SIG-M5 treated with dmso at 0.1 percent for 504 hours (cell line): ENCODE results near the gene HHIPL1.
"Not testable (repeated sequence)": the region's sequence is repeated elsewhere in the genome, so short reads cannot be mapped to it uniquely, and the experiment has no call there.

ENCODE experiments used
- DNase-seq: peaks from one replicate; lab custom pipeline; 2025; ENCODE audit not compliant: unreplicated experiment; lab: John Stamatoyannopoulos, UW

The HHIPL1 gene

DNA sequence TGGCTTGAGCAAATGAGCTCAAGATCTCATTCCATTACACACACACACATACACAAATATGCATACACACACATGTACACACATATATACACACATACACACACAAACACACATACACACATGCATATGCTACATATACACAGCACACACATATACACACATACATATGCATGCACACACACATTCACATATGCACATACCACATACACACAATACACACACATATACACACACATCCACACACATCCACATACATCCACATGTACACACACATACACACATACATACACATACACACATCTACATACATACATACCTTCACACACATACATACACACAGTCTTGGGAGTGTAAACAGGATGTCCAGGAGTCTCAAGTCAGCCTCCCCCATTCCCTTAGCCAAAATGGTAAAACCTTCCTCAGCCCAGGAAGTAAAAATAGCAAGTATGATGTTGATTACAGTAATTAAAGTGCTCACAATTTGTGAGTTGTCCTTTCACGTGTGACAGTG, 12.8 kb downstream of the HHIPL1 start:
- no peak for DNase-seq

DNA sequence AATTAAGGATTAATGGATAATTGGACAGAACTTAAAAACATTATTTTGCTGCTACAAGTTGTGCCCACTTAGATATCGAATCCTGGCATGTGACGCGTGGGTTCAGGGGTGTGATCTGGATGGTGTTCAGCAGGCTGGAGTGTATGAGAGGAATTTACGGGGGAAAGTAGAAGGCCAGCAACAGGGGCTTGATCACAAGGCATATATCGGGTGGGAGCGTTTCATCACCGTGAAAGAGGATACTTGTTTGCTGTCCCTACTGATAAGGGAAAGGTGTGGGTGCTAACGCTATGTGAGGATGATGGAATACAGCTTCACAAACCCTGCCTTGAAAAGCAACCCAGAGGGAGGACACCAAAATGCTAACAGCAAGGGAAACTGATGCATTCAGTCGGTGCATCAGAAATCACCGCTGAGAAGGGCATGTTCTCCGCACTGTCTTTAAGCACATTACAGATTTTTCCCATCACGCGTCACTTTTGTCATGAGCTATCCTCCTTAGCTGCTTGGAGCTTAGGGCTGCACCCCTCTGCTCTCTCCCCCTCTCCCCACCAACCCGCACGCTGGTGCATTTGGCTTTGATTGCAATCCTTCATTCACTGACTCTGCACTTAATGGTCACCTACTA, 13.4 kb downstream of the HHIPL1 start:
- DNase-seq, result no peak

DNA sequence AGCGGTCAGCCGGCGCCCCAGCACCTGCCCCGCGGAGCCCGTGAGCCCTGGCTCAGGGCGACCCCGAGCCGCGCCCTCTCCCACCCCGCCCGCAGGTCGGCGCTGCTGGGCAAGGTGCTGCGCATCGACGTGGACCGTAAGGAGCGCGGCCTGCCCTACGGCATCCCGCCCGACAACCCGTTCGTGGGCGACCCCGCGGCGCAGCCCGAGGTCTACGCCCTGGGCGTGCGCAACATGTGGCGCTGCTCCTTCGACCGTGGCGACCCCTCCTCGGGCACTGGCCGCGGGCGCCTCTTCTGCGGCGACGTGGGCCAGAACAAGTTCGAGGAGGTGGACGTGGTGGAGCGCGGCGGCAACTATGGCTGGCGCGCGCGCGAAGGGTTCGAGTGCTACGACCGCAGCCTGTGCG, 14.4 kb downstream of the HHIPL1 start:
- no peak for DNase-seq

DNA sequence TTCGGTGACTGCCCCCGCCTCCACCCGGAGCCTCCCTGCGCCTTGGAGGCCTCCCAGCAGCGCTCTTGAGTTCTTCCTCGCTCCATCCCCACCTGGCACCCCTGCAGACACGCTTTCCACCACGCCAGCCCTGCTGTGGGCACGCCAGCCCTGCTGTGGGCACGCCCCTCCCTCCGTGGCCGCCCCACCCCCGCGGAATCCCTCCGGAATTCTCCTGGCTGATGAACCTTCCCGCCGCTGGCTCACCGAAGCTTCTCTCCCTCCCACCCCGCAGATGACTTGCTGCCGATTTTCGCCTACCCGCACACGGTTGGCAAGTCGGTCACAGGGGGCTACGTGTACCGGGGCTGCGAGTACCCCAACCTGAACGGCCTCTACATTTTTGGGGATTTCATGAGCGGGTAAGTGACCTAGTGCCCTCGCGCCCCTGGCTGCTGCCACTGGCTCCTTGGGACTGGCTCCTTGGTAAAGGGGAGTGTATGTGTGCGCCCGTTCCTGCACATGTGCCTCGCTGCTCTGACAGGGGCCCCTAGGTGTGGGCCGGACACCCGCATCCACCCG, 15.2 kb downstream of the HHIPL1 start:
- no peak for DNase-seq

DNA sequence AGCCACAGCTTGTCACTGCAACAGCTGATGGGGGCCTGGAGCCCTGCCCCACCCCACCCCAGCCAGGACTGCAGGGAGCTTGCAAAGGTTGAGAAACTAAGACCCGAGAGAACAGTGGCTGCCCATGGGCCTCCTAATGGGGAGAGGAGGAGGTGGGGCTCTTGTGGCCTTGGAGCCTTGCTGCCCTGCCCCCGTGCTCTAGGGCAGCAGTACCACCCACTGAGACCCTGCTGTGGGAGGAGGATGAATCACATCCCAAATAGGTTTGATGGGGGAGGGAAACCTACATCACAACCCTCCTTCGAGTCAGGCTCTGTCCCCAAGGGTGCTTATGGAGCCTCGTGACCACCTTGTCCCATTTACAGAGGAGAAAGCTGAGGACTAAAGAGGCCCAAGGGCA, 15.9 kb downstream of the HHIPL1 start:
- no peak for DNase-seq

DNA sequence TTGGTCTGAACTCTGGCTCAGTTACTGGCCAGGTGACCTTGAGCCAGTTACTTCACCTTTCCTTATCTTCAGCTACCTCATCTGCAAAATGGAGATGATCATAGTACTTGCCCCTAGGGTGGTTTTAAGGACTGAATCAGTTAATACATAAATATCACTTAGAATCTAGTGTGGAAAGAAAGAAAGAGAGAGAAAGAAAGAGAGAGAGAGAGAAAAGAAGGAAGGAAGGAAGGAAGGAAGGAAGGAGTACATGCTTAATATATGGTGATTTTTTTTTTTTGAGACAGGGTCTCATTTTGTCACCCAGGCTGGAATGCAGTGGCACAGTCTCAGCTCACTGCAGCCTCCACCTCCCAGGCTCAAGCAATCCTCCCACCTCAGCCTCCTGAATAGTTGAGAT, 16.3 kb downstream of the HHIPL1 start:
- not testable (repeated sequence) for DNase-seq

DNA sequence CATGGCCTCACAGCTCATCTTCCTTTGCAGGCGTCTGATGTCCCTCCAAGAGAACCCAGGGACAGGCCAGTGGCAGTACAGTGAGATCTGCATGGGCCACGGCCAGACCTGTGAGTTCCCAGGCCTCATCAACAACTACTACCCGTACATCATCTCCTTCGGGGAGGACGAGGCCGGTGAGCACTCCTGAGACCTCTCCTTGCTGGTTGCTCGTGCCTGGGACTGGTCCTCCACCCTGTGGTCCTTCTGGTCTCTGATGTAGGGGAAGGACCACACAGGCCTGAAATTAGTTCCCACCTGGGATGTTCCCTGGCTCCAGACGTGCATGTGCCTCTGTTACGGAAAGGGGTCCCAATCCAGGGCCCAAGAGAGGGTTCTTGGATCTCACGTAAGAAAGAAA, 17.9 kb downstream of the HHIPL1 start:
- no peak for DNase-seq

DNA sequence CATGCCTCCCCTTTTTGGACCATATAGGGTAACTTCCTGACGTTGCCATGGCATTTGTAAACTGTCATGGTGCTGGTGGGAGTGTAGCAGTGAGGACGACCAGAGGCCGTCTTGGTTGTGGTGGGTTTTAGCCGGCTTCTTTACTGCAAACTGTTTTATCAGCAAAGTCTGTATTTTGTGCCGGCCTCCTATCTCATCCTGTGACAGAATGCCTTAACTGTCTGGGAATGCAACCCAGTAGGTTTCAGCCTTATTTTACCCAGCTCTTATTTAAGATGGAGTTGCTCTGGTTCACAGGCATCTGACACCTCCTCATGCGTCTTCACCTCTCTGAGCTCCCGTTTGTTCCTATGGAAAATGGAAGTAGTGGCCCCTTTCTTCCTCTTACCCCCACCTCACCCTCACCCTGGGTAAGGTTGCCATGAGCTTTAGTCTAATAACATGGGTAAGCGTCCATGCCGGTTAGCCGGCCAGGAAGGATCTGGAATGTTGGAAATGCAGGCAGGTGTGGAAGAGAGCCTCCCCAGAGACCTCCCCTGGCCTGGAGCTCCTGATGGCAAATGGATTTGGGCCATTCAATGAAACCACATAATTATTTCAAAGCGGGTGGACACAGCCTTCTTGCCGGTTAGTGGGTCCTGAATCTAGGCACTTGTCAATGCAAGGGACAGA, 18.6 kb downstream of the HHIPL1 start:
- DNase-seq, result no peak

DNA sequence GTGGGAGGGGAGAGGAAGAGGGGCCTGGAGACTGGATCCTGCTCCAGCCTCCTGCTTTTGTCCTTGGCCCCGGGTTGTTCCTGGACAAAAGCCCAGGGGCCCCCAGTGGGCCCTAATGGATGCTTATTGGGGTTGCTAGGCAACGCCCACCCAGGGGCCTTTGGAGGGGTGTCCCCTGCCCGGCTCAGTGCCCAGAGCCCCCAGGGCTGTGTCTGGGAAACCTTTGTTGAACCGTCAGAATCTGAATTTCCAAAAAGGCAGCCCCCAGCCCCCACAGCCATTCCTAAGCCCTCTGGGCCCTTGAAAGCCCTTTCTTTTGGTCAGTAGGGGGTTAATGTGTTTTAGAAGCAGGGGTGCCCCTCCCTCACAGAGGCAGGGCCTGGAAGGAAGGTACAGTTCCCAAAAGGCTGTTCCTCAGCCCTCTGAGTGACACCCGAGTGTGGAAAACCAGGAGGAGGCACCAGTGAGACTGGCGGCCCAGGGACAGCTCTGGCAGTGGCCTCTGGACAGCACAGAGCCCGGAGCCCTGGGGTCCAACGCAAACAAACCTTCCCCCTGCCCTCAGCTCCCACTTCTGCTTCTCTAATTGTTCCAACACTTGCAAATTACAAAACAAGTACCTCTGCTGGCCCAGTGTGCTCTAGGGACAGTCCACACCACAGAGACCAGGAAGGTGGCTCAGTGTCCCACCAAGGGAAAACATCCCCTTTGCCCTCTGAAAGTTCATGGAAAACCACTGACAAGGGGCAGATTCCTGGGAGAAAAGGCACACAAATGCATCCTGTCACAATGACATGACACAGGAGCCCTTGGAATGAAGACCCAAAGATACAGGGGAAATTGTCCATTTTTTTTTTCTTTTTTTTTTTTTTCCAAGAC, 19.4 kb downstream of the HHIPL1 start:
- DNase-seq, result no peak

DNA sequence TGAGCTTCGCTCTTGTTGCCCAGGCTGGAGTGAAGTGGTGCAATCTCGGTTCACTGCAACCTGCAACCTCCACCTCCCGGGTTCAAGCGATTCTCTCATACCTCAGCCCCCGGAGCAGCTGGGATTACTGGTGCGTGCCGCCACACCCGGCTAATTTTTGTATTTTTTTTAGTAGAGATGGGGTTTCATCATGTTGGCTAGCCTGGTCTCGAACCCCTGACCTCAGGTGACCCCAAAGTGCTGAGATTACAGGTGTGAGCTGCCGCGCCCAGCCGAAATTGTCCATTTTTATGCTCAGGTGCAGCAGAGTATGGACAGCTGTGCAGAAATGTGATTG, 20.0 kb downstream of the HHIPL1 start:
- DNase-seq, result no peak

DNA sequence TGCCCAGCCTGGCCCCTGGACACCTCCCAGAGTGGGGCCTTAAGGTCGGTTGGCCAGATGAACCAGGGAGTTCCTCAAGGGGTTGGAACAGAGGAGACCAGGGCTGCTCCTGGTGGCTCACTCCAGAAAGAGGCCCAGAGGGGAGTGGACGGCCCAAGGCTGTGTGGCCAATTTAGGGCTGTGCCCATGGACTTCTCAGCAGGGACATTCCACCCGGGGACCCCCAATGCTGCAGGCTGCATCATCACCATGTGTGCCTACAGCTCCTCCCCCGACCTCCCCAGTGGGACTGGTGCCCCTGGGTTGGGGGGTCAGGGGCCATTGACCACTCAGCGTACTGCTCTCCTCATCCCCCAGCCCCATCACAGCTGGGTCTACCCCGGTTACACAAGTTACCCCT, 21.6 kb downstream of the HHIPL1 start:
- no peak for DNase-seq

DNA sequence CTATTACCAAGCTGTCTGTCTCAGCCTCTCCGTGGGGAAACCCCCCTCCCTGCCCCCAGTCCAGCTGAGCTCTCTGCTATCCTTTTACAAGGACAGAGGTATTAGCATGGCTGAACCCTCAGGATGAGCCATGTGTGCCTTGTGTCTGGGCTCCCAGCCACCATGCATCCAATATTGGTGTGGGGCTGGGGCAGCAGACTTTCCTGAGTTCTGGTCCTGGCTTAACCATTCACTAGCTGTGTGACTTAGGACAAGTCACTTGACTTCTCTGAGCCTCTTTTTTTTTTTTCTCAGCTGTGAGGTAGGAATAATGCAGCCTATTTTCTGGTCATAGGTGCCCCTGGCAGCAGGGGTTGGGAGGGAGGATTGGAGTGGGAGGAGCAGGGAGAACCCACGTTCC, 22.1 kb downstream of the HHIPL1 start:
- DNase-seq, result no peak

DNA sequence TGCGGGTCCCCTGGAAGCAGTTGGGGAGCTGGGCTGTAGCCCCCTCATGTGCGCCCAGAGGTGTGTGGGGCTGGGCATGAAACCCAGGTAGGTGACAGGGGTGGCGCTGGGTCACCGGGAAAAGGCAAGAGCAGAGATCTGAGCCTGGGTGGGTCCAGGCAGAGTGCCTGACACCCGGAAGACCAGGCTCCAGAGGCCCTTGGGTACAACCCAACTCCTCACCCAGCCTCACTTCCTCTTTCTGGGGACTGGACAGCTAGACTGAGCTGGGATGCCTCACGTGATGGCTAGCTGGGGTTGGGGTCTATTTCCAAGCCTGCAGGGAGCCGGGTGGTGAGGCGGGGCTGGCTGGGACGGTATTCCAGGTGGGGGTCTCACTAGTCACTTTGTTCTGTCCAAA, 22.9 kb downstream of the HHIPL1 start:
- DNase-seq, result peak; percentile 38

DNA sequence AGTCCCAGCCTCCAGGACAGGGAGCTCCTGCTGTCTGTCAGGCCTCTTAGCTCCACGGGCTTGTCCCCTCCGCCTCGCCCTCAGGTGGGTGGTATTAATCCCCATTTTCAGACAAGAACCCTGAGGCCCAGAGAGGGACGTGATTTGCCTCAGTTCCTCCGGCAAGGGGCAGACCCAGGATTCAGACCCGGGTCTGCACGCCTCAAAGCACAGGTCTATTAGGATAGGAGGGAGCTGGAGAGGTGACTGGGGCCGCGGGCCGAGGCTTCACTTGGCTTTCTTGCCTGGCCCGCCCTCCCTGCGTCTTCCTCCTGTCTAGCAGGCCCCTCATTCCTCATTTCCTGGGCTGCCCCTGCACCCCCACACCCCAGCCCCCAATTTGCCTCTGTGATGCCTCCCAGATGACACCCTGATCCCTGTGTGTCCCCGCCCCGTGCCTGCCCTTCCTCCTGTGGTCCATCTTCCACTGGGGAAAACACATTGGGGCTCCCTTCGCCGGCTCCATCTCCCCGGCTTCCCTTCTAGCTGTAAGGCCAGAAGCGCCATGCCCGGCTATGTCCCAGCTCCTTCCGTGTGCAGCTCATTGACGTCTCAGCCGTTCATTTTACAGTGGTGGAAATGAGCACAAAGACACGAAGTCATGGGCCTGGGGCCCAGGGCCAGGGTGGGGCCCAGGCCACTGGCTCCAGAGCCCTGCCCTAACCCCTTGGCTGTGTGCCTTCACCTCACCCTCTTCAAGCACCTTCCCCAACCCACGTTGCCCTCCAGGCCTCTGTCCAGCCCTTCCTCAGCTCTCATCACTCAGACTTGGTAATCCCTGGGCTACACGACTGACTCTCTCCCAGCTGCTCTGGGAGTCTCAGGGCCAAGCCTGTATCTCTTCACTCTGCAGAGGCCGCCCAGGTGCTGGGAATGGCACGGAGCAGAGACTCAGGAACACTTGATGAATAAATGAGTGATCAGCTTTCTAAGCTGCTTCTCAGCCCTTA, 23.7 kb downstream of the HHIPL1 start:
- DNase-seq, result no peak

DNA sequence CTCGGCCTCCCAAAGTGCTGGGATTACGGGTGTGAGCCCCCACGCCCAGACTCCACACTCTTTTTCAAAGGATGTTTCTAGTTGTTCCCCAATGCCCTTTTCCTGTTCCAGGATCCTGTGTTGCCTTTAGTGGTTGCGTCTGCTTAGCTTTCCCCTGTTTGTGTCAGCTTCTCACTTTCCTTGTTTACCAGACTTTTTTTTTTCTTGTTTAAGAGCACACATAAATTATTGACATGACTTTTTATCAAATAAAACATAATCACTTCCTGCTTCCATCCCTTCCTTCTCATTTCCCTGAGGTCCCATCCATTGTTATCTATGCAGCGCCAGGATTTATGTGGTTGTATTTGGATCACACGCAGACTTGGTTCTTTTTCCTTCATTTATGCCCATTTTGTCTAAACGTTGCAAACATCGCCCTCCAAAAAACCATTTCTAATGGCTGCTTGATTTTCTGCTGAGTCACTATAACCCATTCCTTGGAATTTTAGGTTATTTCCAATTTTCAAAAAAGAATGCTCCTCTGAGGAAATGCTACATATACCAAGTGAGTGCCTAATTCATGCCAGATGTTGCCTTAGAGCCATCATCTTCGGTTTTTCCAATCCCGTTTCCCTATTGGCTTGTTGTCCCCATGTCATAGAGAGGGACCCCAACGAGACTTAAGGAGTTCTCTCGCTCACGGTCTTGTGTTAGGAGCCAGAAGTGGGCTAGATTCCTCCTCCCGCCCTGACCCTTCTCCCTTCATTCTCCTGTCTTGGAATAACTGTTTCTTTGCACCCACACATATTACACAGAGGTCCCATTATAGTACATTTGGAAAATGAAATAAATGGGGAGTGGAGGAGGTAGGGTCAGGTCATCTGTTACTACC, 25.7 kb downstream of the HHIPL1 start:
- no peak for DNase-seq

DNA sequence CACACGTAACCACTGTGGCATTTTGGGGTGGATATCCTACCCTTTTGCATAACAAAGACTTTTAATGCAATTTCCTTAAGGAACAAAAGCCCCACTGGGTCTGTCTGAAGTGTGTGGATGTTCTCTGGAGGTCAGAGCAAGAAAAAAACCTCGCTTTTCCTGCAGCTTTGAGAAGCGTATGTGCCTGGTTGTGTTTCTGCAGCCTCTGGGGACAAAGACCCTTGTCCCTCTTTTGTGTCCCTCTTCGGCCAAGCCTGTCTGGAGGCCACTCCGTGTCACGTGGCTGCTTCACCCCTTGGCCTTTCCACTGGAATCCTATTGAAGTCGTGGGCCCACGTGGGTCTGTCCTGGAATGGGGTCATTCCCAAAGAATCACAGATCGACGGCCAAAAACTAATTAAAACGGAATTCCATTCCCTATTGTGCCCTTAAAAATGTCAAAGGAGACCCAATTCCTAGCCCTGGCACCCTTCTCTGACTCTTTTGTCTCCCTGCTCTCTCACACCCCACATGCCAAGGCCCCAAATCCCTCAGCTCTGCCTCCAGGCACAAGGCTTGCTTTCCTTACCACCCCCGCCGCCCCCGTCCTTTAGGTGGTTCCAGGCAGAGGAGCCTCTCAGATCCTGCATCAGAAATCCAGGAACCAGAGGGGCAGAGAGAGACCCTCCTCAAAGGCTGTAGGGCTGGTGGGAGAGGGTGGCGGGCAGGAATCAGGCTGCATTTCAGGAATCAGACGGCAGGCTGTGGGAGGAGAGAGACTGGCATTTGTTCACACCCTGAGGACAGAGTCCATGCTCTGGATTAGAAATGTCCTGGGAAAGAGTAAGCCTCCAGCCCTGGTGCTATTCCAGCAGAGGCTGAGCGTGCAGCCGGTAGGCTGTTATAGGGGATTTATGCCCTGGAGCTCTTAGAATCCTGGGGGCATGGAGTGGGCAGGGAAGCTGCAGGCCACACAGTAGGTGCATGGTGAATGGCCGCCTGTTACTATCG, 26.6 kb downstream of the HHIPL1 start:
- no peak for DNase-seq

DNA sequence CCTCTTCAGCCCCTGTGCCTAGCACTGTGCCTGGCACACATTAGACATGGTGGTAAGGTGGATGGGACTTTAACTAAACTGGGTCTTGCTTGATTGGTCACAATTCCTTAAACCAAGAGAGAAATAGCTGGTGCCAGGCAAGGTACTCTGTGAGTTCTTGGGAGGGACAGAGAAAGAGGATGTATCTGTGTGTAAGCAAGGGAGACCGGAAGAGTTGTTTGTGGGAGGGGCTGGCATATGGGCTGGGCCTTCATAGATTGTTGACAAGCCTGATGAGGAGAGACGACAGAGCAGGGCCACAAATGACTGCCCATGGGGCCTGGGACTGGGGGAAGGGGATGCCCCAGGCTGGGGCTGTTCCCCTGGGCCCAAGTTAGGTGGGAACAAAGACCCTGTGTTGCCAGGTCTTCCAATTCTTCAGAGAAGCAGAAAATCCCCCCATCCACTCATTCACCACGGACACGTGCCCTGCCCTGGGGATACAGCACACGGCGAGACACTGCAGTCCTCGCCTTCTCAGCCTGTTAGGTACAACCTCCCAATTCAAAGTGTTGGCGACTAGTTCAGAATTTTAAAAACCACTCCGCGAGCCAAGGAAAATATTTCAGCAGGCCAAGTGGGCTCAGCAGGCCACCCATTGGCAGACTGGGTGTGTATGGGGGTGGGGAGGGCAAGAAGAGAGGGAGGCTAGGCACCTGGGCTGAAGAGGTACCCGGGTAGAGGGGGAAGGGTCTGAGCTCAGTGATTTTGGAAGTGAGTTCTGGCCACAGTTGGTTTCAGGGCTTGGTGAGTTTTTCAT, 27.8 kb downstream of the HHIPL1 start:
- DNase-seq, result peak; percentile 60
